IMR-90 (cell line): ENCODE results near the gene COL25A1.

Experiments used
- CHD1 ChIP-seq: IDR thresholded peaks from 2 replicates; pipeline ENCODE4 v1.6.1; 2012; ENCODE audit warnings: low read depth, low read length, improper control_type of control experiment
- CTCF ChIP-seq: conservative IDR thresholded peaks from 2 replicates; pipeline ENCODE4 v1.5.1; 2012; ENCODE audit warnings: mild to moderate bottlenecking, low read depth, low read length, improper control_type of control experiment
- FOS ChIP-seq: fragments of 150-350 bp; IDR thresholded peaks from 2 replicates; pipeline ENCODE4 v1.6.1; 2016; ENCODE audit warnings: low read depth, low read length
- MAZ ChIP-seq: IDR thresholded peaks from 2 replicates; pipeline ENCODE4 v1.6.1; 2012; ENCODE audit warnings: low read depth, mild to moderate bottlenecking, low read length, improper control_type of control experiment, moderate library complexity, borderline replicate concordance
- NFE2L2 ChIP-seq: fragments of 150-350 bp; IDR thresholded peaks from 2 replicates; pipeline ENCODE4 v1.6.1; 2016; ENCODE audit warnings: low read depth, mild to moderate bottlenecking, low read length
- POLR2A ChIP-seq: IDR thresholded peaks from 2 replicates; pipeline ENCODE4 v1.6.1; 2012; ENCODE audit warnings: mild to moderate bottlenecking, low read depth, low read length
- RAD21 ChIP-seq: IDR thresholded peaks from 2 replicates; pipeline ENCODE4 v1.6.1; 2012; ENCODE audit warnings: low read length, improper control_type of control experiment
- USF2 ChIP-seq: fragments of 150-350 bp; IDR thresholded peaks from 2 replicates; pipeline ENCODE4 v1.6.1; 2017; ENCODE audit warnings: mild to moderate bottlenecking, antibody characterized with exemption, low read length, low read depth

GRCh38 chr4:108926781-108927180 is 375.7 kb downstream of the COL25A1 start:
- TF ChIP-seq CTCF (no peak), MAZ (no peak), CHD1 (no peak), POLR2A (no peak), FOS (no peak), NFE2L2 (no peak), USF2 (no peak), RAD21 (no peak)
